Erythroblast (primary cell): ENCODE data around the gene ZNF804A.

Source experiments
- DNase-seq, 2 experiments: peaks; one replicate each; lab custom pipeline; 2025; lab: John Stamatoyannopoulos, UW
- GATA1 ChIP-seq: IDR thresholded peaks from 2 replicates; pipeline ENCODE4 v1.6.1; 2011; ENCODE audit warnings: low read depth, mild to moderate bottlenecking, control low read depth, low read length, moderate library complexity
- POLR2A ChIP-seq: IDR thresholded peaks from 2 replicates; pipeline ENCODE4 v1.6.1; 2011; ENCODE audit warnings: mild to moderate bottlenecking, low read length

ZNF804A gene

DNA sequence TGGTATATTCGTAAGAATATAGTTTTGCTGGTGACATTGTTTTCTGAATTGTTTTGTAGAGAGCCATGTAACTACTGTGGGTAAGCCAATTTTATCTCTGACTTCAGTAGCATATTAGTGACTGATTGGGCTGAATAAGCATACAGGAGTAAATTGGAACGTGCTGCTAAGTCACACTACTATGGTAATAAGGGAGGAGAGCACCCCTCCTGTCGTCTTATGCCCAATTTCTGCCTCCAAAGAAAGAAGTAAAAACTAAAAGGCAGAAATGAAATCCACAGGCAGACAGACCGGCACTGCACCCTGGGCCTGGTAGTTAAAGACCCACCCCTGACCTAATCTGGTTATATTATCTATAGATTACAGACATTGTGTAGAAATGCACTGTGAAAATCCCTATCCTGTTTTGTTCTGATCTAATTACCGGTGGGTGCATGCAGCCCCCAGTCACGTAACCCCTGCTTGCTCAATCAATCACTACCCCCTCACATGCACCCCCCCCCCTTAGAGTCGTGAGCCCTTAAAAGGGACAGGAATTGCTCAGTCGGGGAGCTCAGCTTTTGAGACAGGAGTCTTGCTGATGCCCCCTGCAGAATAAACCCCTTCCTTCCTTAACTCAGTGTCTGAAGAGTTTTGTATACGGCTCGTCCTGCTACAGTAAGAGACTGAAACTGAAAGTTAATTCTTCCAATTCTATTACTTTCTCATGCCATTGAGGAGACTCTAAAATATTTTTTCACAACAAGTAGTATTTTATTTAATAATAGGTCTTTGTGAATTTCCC, 167.0 kb downstream of the ZNF804A start:
- TF ChIP-seq GATA1 (no peak), POLR2A (no peak)
- DNase-seq: peak in 1 of 2 experiments; percentile 1

GRCh38 chr2:184767059-184767458, 168.7 kb downstream of the ZNF804A start:
- no peak for DNase-seq
- TF ChIP-seq GATA1: no peak
- no peak for TF ChIP-seq POLR2A

- no peak for DNase-seq
- TF ChIP-seq POLR2A (no peak), GATA1 (no peak)
Measured at GRCh38 chr2:184769023-184769422, 170.7 kb downstream of the ZNF804A start.

- no peak for DNase-seq
- no peak for TF ChIP-seq GATA1
Measured at GRCh38 chr2:184769686-184770085, 171.4 kb downstream of the ZNF804A start.

DNA sequence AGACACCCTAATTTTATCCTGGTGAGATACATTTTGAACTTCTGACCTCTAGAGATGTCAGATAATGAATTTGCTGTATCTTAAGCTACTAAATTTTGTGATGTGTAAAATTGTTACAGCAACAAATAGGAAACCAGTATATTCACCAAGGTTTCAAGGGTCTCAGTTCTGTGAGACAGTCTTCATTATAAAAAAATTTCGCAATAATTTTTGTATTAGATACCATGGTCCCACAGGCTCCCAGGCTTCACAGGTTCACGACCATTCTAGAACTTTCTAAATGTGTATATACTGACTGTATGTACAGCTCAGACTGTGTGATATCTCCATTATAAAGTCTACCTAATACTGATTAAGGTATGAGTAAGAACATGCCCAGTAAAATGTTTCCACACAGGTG, 181.4 kb downstream of the ZNF804A start:
- no peak for TF ChIP-seq GATA1
- no peak for TF ChIP-seq POLR2A
- no peak for DNase-seq

- TF ChIP-seq GATA1: no peak
- DNase-seq: no peak
Measured at GRCh38 chr2:184780384-184780783, 182.1 kb downstream of the ZNF804A start.

DNA sequence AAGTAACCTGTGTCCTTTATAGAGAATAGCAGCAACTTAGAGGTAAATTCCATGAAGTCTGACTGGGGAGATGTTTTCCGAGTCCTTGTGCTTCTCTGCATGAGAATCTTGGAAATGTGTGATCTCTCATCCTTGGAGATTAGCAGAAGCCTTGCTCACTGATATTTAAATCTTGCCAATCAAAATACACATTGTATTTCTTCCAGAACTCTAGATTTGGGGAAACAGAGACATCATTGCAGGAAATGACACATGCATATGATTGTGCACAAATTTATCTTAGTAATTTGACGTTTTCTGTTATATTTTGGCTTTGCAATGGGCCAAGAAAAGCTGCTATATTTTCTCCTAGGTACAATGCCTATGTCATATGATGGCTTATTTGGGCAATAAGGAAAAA, 182.6 kb downstream of the ZNF804A start:
- TF ChIP-seq POLR2A: no peak
- TF ChIP-seq GATA1: no peak
- DNase-seq: no peak

GRCh38 chr2:184783576-184783975, 185.2 kb downstream of the ZNF804A start:
- TF ChIP-seq GATA1 (no peak), POLR2A (no peak)
- DNase-seq: no peak

- DNase-seq: no peak
- no peak for TF ChIP-seq POLR2A
- no peak for TF ChIP-seq GATA1
Measured at GRCh38 chr2:184793176-184793575, 194.8 kb downstream of the ZNF804A start.

DNA sequence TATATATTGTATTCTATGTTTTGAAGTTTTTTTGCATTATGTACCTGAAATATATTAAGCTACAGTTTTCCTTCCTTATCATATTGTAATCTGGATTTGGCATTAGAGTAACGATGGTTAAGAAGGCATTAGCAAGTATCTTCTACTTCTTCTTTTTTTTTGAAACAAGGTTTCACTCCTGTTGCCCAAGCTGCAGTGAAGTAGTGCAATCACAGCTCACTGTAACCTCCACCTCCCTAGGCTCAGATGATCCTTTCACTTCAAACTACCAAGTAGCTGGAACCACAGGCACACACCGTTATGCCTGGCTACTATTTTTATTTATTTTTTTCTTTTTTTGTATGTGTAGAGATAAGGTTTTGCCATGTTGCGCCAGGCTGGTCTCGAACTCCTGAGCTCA, 201.1 kb downstream of the ZNF804A start:
- no peak for DNase-seq
- TF ChIP-seq POLR2A (no peak), GATA1 (no peak)

DNA sequence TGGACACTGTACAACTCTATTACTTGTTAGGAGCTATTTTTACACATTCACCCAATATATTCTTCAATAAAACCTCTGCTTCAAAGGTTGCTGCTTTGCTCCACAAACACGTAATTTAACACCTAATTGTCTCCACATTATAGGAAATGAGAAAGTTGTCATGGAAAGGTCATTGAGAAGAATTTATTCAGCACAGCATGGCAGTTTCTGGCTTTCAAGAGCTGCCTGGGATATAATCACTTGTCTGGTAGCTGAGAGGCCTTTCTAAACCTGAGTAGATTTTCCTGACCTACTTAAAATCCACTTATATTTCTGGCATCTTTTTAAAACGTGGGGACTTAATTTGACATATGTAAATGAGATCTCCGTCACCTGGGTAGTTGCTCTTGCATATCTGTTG, 216.1 kb downstream of the ZNF804A start:
- no peak for DNase-seq
- TF ChIP-seq GATA1 (no peak), POLR2A (no peak)

GRCh38 chr2:184815824-184816223, 217.5 kb downstream of the ZNF804A start:
- TF ChIP-seq POLR2A (no peak), GATA1 (no peak)

GRCh38 chr2:184824597-184824996, 226.3 kb downstream of the ZNF804A start:
- TF ChIP-seq GATA1: no peak
- no peak for TF ChIP-seq POLR2A
- DNase-seq: no peak

More at GRCh38 chr2:184815824-184816223, 217.5 kb downstream of the ZNF804A start:
- DNase-seq: no peak

DNA sequence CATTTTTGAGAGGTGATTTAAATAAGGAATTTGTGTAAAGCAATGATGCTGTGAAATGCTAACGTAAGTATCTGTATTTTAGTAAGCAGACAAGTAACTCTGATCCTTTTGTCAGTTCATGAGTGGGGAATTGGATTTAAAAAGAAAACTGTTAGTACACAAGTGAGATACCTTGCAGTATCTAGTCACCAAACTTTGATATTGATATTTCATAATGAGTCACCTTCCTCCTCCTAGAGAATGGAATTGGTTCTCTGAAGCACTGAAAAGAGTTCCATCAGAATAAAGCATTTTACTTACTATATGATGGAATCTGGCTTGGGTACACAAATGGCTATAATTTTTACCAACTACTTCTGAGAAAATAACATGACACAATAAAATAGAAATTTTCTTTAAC, 232.2 kb downstream of the ZNF804A start:
- no peak for DNase-seq
- TF ChIP-seq GATA1 (no peak), POLR2A (no peak)
